Testis (tissue), 2 donors: ENCODE measurements around the gene RBM43.

Experiments used
- POLR2A ChIP-seq: fragments of 450-650 bp; IDR thresholded peaks from one replicate; pipeline ENCODE4 v1.6.1; 2017; ENCODE audit warnings: antibody characterized with exemption, mild to moderate bottlenecking, moderate library complexity
- TF ChIP-seq, protein P1 (sequence below), 3 experiments: fragments of 450-650 bp in 2 of 3; fragments of 200-600 bp in 1 of 3; sonication (generic) in 1 of 3; IDR thresholded peaks; one replicate each; pipeline ENCODE4 v1.5.1; 2016 to 2019; ENCODE audit warnings: antibody characterized with exemption in 3 of 3, mild to moderate bottlenecking in 2 of 3, moderate library complexity in 1 of 3

DNA sequence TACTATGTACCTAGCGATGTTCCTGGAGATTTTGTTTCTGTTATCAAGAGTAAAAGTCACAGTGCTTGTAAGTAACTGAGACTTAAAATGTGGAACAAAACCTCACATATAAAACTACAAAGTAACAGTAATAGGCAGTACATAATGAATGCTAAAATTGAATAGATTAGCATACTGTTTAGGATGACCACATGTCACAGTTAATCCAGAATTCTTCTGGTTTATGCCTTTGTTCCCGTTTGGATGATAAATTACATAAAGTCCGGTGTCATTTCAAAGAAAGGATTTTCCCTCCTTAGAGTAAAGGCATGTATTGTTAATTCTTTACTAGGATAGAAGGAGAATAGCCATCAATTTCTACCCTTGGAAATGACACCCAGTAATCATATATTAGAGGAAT is 56.1 kb downstream of the RBM43 start:
- TF ChIP-seq, protein P1, sequence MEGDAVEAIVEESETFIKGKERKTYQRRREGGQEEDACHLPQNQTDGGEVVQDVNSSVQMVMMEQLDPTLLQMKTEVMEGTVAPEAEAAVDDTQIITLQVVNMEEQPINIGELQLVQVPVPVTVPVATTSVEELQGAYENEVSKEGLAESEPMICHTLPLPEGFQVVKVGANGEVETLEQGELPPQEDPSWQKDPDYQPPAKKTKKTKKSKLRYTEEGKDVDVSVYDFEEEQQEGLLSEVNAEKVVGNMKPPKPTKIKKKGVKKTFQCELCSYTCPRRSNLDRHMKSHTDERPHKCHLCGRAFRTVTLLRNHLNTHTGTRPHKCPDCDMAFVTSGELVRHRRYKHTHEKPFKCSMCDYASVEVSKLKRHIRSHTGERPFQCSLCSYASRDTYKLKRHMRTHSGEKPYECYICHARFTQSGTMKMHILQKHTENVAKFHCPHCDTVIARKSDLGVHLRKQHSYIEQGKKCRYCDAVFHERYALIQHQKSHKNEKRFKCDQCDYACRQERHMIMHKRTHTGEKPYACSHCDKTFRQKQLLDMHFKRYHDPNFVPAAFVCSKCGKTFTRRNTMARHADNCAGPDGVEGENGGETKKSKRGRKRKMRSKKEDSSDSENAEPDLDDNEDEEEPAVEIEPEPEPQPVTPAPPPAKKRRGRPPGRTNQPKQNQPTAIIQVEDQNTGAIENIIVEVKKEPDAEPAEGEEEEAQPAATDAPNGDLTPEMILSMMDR (IDR thresholded peaks at IDR 0.05) = no peak
- TF ChIP-seq POLR2A = no peak
